SHP77 (cell line): Measurements from ENCODE around the gene TGIF2LY.
"Not testable (repeated sequence)": the region's sequence is repeated elsewhere in the genome, so short reads cannot be mapped to it uniquely, and the experiment has no call there.

ENCODE experiments used
- DNase-seq, 2 experiments: peaks; one replicate each; lab custom pipeline; 2025; lab: John Stamatoyannopoulos, UW

The TGIF2LY gene

DNA sequence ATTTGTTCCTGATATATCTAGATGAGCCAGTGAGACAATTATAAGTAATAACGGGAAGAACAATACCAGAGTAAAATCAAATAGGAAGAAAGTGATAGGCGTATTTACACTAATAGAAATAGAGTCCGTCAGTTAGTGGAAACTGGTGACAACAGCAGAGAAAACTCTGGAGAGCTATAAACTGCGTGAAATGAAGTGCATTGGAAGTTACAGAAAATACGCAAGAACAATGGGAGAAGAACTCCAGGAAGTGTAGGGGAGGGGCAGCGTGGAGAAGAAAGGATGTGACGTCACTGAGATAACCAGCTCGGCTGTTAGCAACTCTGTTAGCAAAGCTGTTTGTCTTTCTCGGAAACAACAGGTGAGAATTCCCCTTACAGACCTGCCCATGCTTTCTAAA, at the start of gene TGIF2LY:
TGIF2LY (plus strand) TSS at position 301 of the 400 bp plus-strand sequence. CDS start 178 bp downstream, outside the sequence.
- DNase-seq: not testable (repeated sequence)
